GM19099 (cell line): ENCODE data around the gene ISLR.

ENCODE experiments used
- POLR2A ChIP-seq: IDR thresholded peaks from 3 replicates; pipeline ENCODE4 v1.6.1; 2011; ENCODE audit warnings: low read depth; ENCODE audit not compliant: insufficient read length; ENCODE audit errors: extremely low read depth

ISLR gene

GRCh38 chr15:74133694-74134386 is 39.7 kb upstream of the ISLR start:
- TF ChIP-seq POLR2A: no peak

- no peak for TF ChIP-seq POLR2A
These were observed 39.0 kb upstream of the ISLR start for GRCh38 chr15:74134387-74135027.

GRCh38 chr15:74135041-74135565 is 38.4 kb upstream of the ISLR start:
- TF ChIP-seq POLR2A: no peak

- no peak for TF ChIP-seq POLR2A
These were observed 37.0 kb upstream of the ISLR start for GRCh38 chr15:74136540-74136813.

GRCh38 chr15:74136814-74137536 is 36.5 kb upstream of the ISLR start:
- no peak for TF ChIP-seq POLR2A

GRCh38 chr15:74137537-74137894 is 36.0 kb upstream of the ISLR start:
- no peak for TF ChIP-seq POLR2A

GRCh38 chr15:74138642-74139041 is 34.9 kb upstream of the ISLR start:
- no peak for TF ChIP-seq POLR2A

- TF ChIP-seq POLR2A: no peak
These were observed 31.9 kb upstream of the ISLR start for GRCh38 chr15:74141591-74141990.

GRCh38 chr15:74144153-74144775 is 29.2 kb upstream of the ISLR start:
- no peak for TF ChIP-seq POLR2A

- no peak for TF ChIP-seq POLR2A
These were observed 27.2 kb upstream of the ISLR start for GRCh38 chr15:74146277-74146800.

GRCh38 chr15:74147051-74147450 is 26.5 kb upstream of the ISLR start:
- TF ChIP-seq POLR2A: no peak

- TF ChIP-seq POLR2A: no peak
These were observed 17.6 kb upstream of the ISLR start for GRCh38 chr15:74155766-74156417.

GRCh38 chr15:74156678-74157411 is 16.7 kb upstream of the ISLR start:
- TF ChIP-seq POLR2A: no peak
